GM13976 (cell line): Measurements from ENCODE around the gene TBL1XR1.

Source experiments
- DNase-seq: peaks from one replicate; pipeline ENCODE4 v3.0.0; 2012; ENCODE audit warnings: low spot score
- CTCF ChIP-seq: IDR thresholded peaks from 2 replicates; pipeline ENCODE4 v1.5.1; 2012; ENCODE audit warnings: borderline replicate concordance, mild to moderate bottlenecking; ENCODE audit not compliant: insufficient read depth; ENCODE audit errors: extremely low read depth, missing control alignments, control extremely low read depth
- in situ Hi-C: fragments of 300-500 bp; cut with MboI; formaldehyde crosslinking; loops from one replicate; pipeline ENCODE4 v1.12.0; 2022; ENCODE audit warnings: low sequenced_read_pairs, mixed read lengths, inconsistent platforms; ENCODE audit not compliant: unreplicated experiment

Gene TBL1XR1

DNA sequence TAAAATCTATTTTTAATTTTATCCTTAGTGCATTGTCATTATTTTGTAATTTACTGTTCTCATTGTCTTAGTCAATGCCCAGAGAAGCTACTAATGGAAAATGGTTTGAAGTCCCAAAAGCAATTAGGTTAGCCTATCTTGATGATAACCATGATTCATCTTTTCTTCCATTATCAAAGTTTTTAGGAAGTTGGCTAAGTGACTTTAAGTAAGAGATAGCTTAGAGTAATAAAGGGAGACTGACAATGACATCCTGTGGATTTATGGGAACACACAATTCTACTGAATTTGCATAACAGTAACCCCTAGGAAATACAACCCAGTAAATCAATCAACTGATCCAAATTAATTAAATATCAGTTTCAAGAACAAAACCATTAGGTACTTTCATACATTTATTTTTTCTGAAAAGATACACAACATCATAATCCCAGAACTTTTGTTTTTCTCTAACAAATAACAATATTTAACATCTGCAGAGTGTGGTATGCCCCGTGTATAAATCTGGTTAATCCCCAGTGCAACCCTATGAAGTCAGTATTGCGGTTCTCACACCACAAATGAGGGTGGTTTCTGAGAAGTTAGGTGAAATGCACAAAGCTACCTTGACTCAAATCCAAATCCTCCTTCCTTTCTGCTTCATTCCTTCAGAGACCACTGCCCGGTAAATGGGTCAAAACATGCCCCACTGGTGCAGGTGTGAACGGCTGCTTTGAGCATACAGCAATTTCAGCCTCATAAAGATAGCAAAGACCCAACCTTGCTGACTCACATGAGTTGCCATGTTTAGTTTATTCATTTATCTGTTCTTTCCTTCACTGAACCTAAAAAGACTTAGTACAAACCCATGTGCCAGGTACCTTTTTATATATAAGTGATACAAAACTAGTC lies 202.1 kb downstream of the TBL1XR1 start:
- TF ChIP-seq CTCF: no peak
- in situ Hi-C loops: no loop called here
- no peak for DNase-seq

DNA sequence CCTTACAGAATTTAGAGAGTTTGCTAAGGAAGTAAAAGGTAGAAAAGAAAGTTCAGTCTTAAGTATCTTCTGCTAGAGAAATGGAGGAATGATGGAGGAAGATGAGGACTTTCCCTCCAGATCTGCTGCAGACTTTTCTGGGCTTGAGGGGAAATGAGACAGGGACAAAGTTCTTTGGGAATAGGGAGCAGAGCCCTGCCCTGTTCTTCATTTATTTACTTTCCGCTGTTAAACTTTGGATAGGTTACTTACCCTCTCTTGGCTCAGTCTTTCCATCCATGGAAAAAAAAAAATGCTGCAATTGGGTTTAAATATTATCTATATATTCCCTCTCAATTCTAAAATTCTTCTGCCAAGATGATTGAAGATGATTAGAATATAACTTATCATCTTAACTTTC lies 202.9 kb downstream of the TBL1XR1 start:
- DNase-seq: no peak
- TF ChIP-seq CTCF: no peak
- in situ Hi-C loops: no loop called here

DNA sequence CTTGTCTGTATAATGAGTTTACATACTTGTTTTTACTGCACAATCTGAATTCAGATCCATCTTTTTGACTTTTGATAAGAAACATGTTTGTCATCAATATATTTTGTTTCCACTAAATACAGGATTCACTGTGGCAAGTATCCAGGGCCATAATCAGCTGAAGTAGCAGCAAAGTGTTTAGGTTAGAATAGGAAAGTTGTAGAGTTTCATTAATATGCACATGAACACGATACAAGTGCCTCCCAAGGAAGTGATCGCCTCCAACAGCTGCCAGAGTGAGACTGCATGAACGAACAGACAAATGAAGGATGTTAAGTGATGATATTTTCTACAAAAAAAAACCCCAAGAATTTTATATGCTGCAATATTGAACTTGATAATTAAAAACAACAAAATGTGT lies 204.3 kb downstream of the TBL1XR1 start:
- in situ Hi-C loops: no loop called here
- DNase-seq: no peak
- TF ChIP-seq CTCF: no peak

GRCh38 chr3:176992565-176992964 lies 204.7 kb downstream of the TBL1XR1 start:
- in situ Hi-C loops: no loop called here
- no peak for TF ChIP-seq CTCF
- DNase-seq: no peak

DNA sequence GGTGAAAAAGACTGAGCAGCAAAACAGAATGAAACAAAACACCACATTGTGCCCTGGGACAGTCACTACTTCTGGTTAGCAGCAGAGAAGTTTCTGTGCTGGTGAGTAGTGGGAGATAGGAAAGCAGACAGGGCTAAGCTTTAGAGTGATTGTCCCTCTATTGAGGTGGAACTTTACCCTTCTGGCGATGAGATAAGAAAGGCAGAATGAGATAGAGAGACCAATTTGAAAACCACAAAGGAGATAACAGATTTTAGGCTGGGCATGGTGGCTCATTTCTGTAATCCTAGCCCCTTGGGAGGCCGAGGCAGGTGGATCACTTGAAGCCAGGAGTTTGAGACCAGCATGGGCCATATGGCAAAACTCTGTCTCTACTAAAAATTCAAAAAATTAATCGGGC lies 208.5 kb downstream of the TBL1XR1 start:
- DNase-seq: no peak
- no peak for TF ChIP-seq CTCF
- in situ Hi-C loops: no loop called here

DNA sequence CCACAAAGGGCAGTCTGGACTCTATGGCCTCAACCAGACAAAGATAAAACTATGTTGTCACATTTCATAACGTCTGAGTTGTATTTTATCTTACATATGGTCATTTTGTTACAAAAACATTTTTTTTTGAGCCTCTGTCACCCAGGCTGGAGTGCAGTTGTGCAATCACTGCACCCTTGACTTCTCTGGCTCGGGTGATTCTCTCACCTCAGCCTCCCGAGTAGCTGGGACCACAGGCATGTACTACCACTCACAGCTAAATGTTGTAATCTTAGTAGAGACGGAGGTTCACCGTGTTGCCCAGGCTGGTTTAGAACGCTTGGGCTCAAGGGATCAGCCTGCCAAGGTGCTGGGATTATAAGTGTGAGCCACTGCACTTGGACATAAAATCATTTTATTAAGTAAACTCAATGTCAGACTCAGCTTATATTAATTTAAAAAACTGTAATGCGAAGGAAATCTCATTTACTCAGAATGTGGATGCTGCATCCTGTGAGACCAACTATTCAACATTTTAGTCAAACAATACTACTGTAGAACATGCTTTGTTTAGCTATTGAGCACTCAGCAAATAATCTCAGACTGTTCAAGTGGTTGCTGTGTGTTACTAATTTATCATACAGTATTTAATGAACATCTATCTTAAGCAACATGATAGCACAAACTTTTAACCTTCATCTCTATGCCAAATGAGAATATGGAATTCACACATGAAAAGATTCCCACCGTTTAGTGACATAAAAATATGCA lies 209.2 kb downstream of the TBL1XR1 start:
- no peak for DNase-seq
- in situ Hi-C loops: no loop called here
- no peak for TF ChIP-seq CTCF
